Measurements from ENCODE around the gene TPD52L1.
"Not testable (repeated sequence)": the region's sequence is repeated elsewhere in the genome, so short reads cannot be mapped to it uniquely, and the experiment has no call there.

The TPD52L1 gene

GRCh38 chr6:125280370-125281035 lies 126.9 kb downstream of the TPD52L1 start:
- not testable (repeated sequence) for DNase-seq

GRCh38 chr6:125282470-125282869 lies 128.9 kb downstream of the TPD52L1 start:
- not testable (repeated sequence) for DNase-seq

- no peak for DNase-seq
These were observed 131.8 kb downstream of the TPD52L1 start for GRCh38 chr6:125285353-125285752.

- DNase-seq = no peak
These were observed 132.4 kb downstream of the TPD52L1 start for GRCh38 chr6:125285936-125286335.

- DNase-seq = no peak
These were observed 134.1 kb downstream of the TPD52L1 start for GRCh38 chr6:125287718-125288117.

- DNase-seq = no peak
These were observed 140.0 kb downstream of the TPD52L1 start for GRCh38 chr6:125293587-125293986.

GRCh38 chr6:125294036-125294435 lies 140.5 kb downstream of the TPD52L1 start:
- no peak for DNase-seq

GRCh38 chr6:125294925-125295324 lies 141.4 kb downstream of the TPD52L1 start:
- DNase-seq = no peak

GRCh38 chr6:125296471-125296870 lies 142.9 kb downstream of the TPD52L1 start:
- no peak for DNase-seq

- DNase-seq = no peak
These were observed 145.7 kb downstream of the TPD52L1 start for GRCh38 chr6:125299257-125299656.

- peak; percentile 59 for DNase-seq
These were observed 147.4 kb downstream of the TPD52L1 start for GRCh38 chr6:125300992-125301434.

GRCh38 chr6:125301435-125302391 lies 148.1 kb downstream of the TPD52L1 start, which contains the start of gene HDDC2:
HDDC2 (minus strand) TSS chr6:125301967; CDS start chr6:125301932, 35 bp downstream.
- peak; percentile 44 for DNase-seq

GRCh38 chr6:125302840-125303511 lies 149.4 kb downstream of the TPD52L1 start:
- no peak for DNase-seq

- DNase-seq = no peak
These were observed 149.9 kb downstream of the TPD52L1 start for GRCh38 chr6:125303512-125303854.

- DNase-seq = no peak
These were observed 151.5 kb downstream of the TPD52L1 start for GRCh38 chr6:125304970-125305660.

GRCh38 chr6:125306756-125307149 lies 153.2 kb downstream of the TPD52L1 start:
- DNase-seq = no peak

GRCh38 chr6:125307150-125307838 lies 153.7 kb downstream of the TPD52L1 start:
- no peak for DNase-seq

GRCh38 chr6:125307964-125308615 lies 154.5 kb downstream of the TPD52L1 start:
- peak; percentile 93 for DNase-seq

- DNase-seq = peak; percentile 80
These were observed 157.5 kb downstream of the TPD52L1 start for GRCh38 chr6:125310994-125311649.

- DNase-seq = no peak
These were observed 158.9 kb downstream of the TPD52L1 start for GRCh38 chr6:125312478-125312877.

GRCh38 chr6:125312950-125313349 lies 159.4 kb downstream of the TPD52L1 start:
- DNase-seq = no peak

Data from DMS79 treated with DMSO at 0.1 percent for 48 hours (cell line).